ENCODE data around the gene NEB.

DNA sequence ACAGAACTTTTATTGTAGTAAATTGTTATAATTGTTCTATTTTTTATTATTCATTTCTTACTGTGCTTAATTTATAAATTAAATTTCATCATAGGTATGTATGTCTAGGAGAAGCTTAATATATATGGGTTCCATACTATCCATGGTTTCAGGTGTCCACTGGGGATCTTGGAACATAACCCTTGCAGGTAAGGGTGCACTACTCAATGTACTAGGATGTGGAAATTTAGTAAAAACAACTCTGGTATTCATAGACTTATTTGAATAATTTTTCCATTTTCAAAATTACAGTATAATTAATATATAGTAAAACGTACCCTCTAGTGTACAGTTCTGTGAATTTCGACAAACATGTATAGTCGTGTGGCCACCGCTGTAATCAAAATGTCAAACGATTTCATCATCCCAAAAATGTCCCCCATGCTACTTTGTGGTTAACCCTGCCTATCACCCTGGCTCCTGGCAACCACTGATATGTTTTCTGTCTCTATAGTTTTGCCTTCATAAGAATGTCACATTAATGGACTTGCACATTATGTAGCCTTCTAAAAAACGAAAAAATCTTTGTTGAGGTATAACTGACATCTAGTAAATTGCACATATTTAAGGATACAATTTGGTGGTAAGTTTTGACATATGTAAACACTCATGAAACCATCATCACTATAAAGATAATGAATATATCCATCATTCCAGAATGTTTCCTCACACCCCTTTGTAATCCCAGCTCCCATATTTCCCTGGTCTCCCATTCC is 48.3 kb upstream of the NEB start:
- TF ChIP-seq CTCF (IDR thresholded peaks at IDR 0.05) (no peak), POLR2AphosphoS5 (IDR thresholded peaks at IDR 0.05) (no peak), POLR2A (IDR thresholded peaks at IDR 0.05) (no peak), EP300 (IDR thresholded peaks at IDR 0.05; ENCODE audit: low read depth) (no peak)

Measured in transverse colon (tissue), 4 donors.